Thyroid gland (tissue), 4 donors: ENCODE results near the gene WLS. TPM values are rescaled to one million over a fixed set of nuclear protein-coding genes. Genes with fewer than 3 reads are reported as not detected.

Source experiments
- DNase-seq, 2 donors: peaks; one replicate each; pipeline ENCODE4 v3.0.0-alpha.2; 2019
- H3K27ac ChIP-seq, 3 donors: fragments of 200-600 bp; sonication (generic); 1 replicate in 2 of 3; 2 replicates in 1 of 3; pipeline ENCODE4 v1.5.1; 2016 to 2019; ENCODE audit warnings: mild to moderate bottlenecking in 1 of 3, moderate library complexity in 1 of 3
- H3K27me3 ChIP-seq: fragments of 200-600 bp; sonication (generic); one replicate; pipeline ENCODE4 v1.5.1; 2019
- H3K36me3 ChIP-seq, 2 donors: fragments of 200-600 bp; sonication (generic); one replicate each; pipeline ENCODE4 v1.5.1; 2016 to 2019
- H3K4me1 ChIP-seq, 2 donors: fragments of 200-600 bp; sonication (generic); one replicate each; pipeline ENCODE4 v1.5.1; 2017 to 2019
- H3K4me3 ChIP-seq, 3 donors: fragments of 200-600 bp; sonication (generic); replicated peaks in 1 of 3; 1 replicate in 2 of 3; 2 replicates in 1 of 3; pipeline ENCODE4 v1.5.1; 2016; ENCODE audit warnings: mild to moderate bottlenecking in 1 of 3
- H3K9me3 ChIP-seq: fragments of 200-600 bp; sonication (generic); one replicate; pipeline ENCODE4 v1.5.1; 2017
- CTCF ChIP-seq, 6 experiments: fragments of 200-600 bp in 3 of 6; fragments of 450-650 bp in 3 of 6; sonication (generic) in 3 of 6; IDR thresholded peaks; one replicate each; pipeline ENCODE4 v1.5.1; 2016 to 2019; ENCODE audit warnings: antibody characterized with exemption in 6 of 6, mild to moderate bottlenecking in 2 of 6, inconsistent platforms in 1 of 6, moderate library complexity in 1 of 6
- POLR2A ChIP-seq, 2 donors: fragments of 450-650 bp; IDR thresholded peaks; one replicate each; pipeline ENCODE4 v1.6.1; 2017; ENCODE audit warnings: antibody characterized with exemption in 2 of 2, mild to moderate bottlenecking in 2 of 2, moderate library complexity in 1 of 2
- WGBS, 2 donors: methylation state at CpG; one replicate each; pipeline ENCODE4 v1.1.5; 2017; 5-methylcytosine and 5-hydroxymethylcytosine counted together
- intact Hi-C: fragments of 100-400 bp; cut with DNase I; formaldehyde crosslinking; loops from one replicate; pipeline ENCODE4 v1.15.1; 2023
- total RNA-seq, 4 donors: library from RNA; depleted of rRNA; stranded (reverse); fragments of >200 nt; gene quantifications; one replicate each; pipeline ENCODE4 v1.2.3, GENCODE V29; 2016

WLS gene
- total RNA-seq, 4 donors from 2014 or later: 20.0 to 52.7 (median 46.7) TPM

DNA sequence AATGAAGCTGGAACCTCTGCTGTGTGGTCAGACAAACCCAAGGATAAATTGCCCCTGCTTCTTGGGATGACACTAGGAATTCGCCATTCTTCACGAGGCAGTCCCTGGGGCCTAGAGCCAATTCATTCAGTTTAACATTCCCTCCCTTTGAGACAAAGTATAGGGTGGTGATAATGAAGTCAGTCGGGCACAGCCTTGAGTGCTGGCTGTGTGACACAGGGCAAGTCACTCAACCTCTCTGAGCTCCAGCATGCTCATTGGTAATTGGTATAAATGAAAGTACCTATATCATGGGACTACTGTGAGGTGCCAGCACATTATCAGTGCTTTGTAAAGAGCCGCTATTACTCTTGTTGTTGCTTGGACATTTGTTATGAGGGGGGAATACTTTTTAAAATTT lies 117.0 kb downstream of the WLS start:
- no peak for TF ChIP-seq POLR2A (IDR thresholded peaks at IDR 0.05)
- no peak overlapping the region for H3K4me3 ChIP-seq
- peaks cover 0 to 8% of the 10 kb centered on the region in 2 donors for H3K4me1 ChIP-seq
- intact Hi-C loops: loop anchor here (10.0 kb wide), 2 partner anchors 261 to 351 kb away; no protein-coding TSS in a partner anchor
- no peaks in the 10 kb centered on the region for H3K27me3 ChIP-seq
- no peak for DNase-seq
- WGBS, 2 donors: 81 to 86% methylated on average over 4 of the region's 4 CpGs
- H3K27ac ChIP-seq: no peak overlapping the region
- no peaks in the 10 kb centered on the region for H3K36me3 ChIP-seq
- no peaks in the 10 kb centered on the region for H3K9me3 ChIP-seq

DNA sequence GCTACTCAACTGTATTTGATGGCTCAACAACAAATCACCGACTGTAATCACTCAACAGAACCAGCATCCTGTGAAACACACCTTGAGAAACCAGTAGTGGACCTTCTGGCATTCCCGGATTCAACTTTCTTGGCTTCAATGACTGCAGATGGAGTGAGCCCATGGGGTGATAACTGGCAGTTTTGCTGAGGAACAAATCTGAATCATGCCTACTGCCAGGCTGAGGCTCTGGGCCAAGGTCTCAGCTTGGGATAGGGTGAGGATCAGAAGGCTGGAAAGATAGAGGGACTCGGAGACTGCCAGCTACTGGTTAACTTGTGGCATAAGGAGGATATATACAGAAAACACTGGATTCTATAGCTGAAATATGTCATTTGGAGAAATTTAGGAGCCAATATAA lies 118.4 kb downstream of the WLS start:
- Histone ChIP-seq H3K4me3 (no peak overlapping the region), H3K36me3 (no peaks in the 10 kb centered on the region), H3K4me1 (peaks cover 0 to 8% of the 10 kb centered on the region in 2 donors), H3K9me3 (no peaks in the 10 kb centered on the region), H3K27me3 (no peaks in the 10 kb centered on the region), H3K27ac (no peak overlapping the region)
- 93 to 97% methylated on average over 3 of the region's 3 CpGs for WGBS, 2 donors
- no peak for TF ChIP-seq CTCF (IDR thresholded peaks at IDR 0.05)
- no peak for TF ChIP-seq POLR2A (IDR thresholded peaks at IDR 0.05)
- intact Hi-C loops: loop anchor here (10.0 kb wide), 2 partner anchors 259 to 349 kb away; no protein-coding TSS in a partner anchor
- no peak for DNase-seq

- DNase-seq: peak; percentile 76 to 79
- no peak overlapping the region for H3K27ac ChIP-seq
Observed at GRCh38 chr1:68112835-68113243, 119.5 kb downstream of the WLS start.

GRCh38 chr1:68111519-68112436 lies 120.5 kb downstream of the WLS start:
- Histone ChIP-seq H3K27ac (no peak overlapping the region), H3K4me3 (no peak overlapping the region), H3K4me1 (peaks cover 0 to 8% of the 10 kb centered on the region in 2 donors), H3K9me3 (no peaks in the 10 kb centered on the region), H3K36me3 (no peaks in the 10 kb centered on the region), H3K27me3 (no peaks in the 10 kb centered on the region)
- intact Hi-C loops: loop anchor here (10.0 kb wide), 2 partner anchors 257 to 347 kb away; no protein-coding TSS in a partner anchor
- peak; percentile 67 to 70 for DNase-seq
- 33 to 37% methylated on average over 7 of the region's 7 CpGs for WGBS, 2 donors
- TF ChIP-seq POLR2A (IDR thresholded peaks at IDR 0.05) (no peak), CTCF (IDR thresholded peaks at IDR 0.05) (peak in 4 of 6 experiments; percentile 39 to 78 (median 59))

More at GRCh38 chr1:68112835-68113243, 119.5 kb downstream of the WLS start:
- no peak overlapping the region for H3K4me3 ChIP-seq
- WGBS, 2 donors: 32 to 41% methylated on average over 7 of the region's 7 CpGs
- no peaks in the 10 kb centered on the region for H3K27me3 ChIP-seq
- no peaks in the 10 kb centered on the region for H3K9me3 ChIP-seq
- peaks cover 0 to 8% of the 10 kb centered on the region in 2 donors for H3K4me1 ChIP-seq
- H3K36me3 ChIP-seq: no peaks in the 10 kb centered on the region
- intact Hi-C loops: loop anchor here (10.0 kb wide), 2 partner anchors 258 to 348 kb away; no protein-coding TSS in a partner anchor
- TF ChIP-seq POLR2A (IDR thresholded peaks at IDR 0.05) (no peak), CTCF (IDR thresholded peaks at IDR 0.05) (no peak)

GRCh38 chr1:68107771-68108170 lies 124.6 kb downstream of the WLS start:
- no peaks in the 10 kb centered on the region for H3K36me3 ChIP-seq
- no peaks in the 10 kb centered on the region for H3K27me3 ChIP-seq
- intact Hi-C loops: no loop called here
- H3K9me3 ChIP-seq: no peaks in the 10 kb centered on the region
- DNase-seq: no peak
- no peak for TF ChIP-seq CTCF (IDR thresholded peaks at IDR 0.05)
- no peak for TF ChIP-seq POLR2A (IDR thresholded peaks at IDR 0.05)
- no peak overlapping the region for H3K27ac ChIP-seq
- peaks cover 0 to 6% of the 10 kb centered on the region in 2 donors for H3K4me1 ChIP-seq
- 74 to 82% methylated on average over 8 of the region's 8 CpGs for WGBS, 2 donors
- no peak overlapping the region for H3K4me3 ChIP-seq
